Panc1 (cell line): ENCODE results near the gene GRHPR. TPM values are rescaled to one million over a fixed set of nuclear protein-coding genes. Genes with fewer than 3 reads are reported as not detected.

Source experiments
- ATAC-seq: fragments of 200-7000 bp; cut with Tn5 transposase; 2 replicates; pipeline ENCODE4 v1.9.1; 2020; ENCODE audit warnings: mild to moderate bottlenecking, moderate library complexity
- BruUV-seq: library from RNA; stranded (reverse); fragments of 400-500 nt; replicated peaks from 2 replicates; lab custom pipeline; 2021; lab: Mats Ljungman, UMichigan
- CTCF ChIA-PET: fragments of 300-600 bp; sonication (Branson Sonifier 250); formaldehyde crosslinking; loops from one replicate; lab custom pipeline; 2022; ENCODE audit warnings: antibody characterized with exemption; lab: Charles Lee
- POLR2A ChIA-PET: fragments of 300-600 bp; sonication (Branson Sonifier 250); formaldehyde crosslinking; loops from one replicate; lab custom pipeline; 2022; ENCODE audit warnings: antibody characterized with exemption; lab: Charles Lee
- DNase-seq: peaks from one replicate; pipeline ENCODE4 v3.0.0-alpha.2; 2010; ENCODE audit warnings: low read depth, low spot score
- H3K27ac ChIP-seq: 2 replicates; pipeline ENCODE4 v1.5.1; 2011; ENCODE audit warnings: mild to moderate bottlenecking, low read length, inconsistent platforms
- H3K27me3 ChIP-seq: fragments of 200-500 bp; sonication (Bioruptor generic); 2 replicates; pipeline ENCODE4 v1.6.0; 2014; ENCODE audit warnings: low read length, inconsistent platforms; ENCODE audit not compliant: control insufficient read depth, insufficient read depth
- H3K36me3 ChIP-seq: fragments of 200-500 bp; sonication (Bioruptor generic); 2 replicates; pipeline ENCODE4 v1.5.1; 2014; ENCODE audit warnings: inconsistent platforms, mild to moderate bottlenecking, low read length, moderate library complexity; ENCODE audit not compliant: control insufficient read depth, insufficient read depth
- H3K4me1 ChIP-seq: 2 replicates; pipeline ENCODE4 v1.5.1; 2011; ENCODE audit warnings: inconsistent platforms, mild to moderate bottlenecking, low read length, moderate library complexity; ENCODE audit not compliant: control insufficient read depth, insufficient read depth
- H3K4me3 ChIP-seq, 2 experiments: 2 replicates each; pipeline ENCODE4 v1.5.1; 2011 to 2012; ENCODE audit warnings: low read depth in 2 of 2, low read length in 2 of 2, mild to moderate bottlenecking in 2 of 2, inconsistent platforms in 1 of 2, moderate library complexity in 1 of 2
- H3K9me3 ChIP-seq: fragments of 200-500 bp; sonication (Bioruptor generic); 2 replicates; pipeline ENCODE4 v1.5.1; 2014; ENCODE audit warnings: low read depth, mild to moderate bottlenecking, inconsistent platforms, low read length, moderate library complexity; ENCODE audit not compliant: control insufficient read depth, insufficient read depth
- POLR2AphosphoS5 ChIP-seq: IDR thresholded peaks from 2 replicates; pipeline ENCODE4 v1.6.1; 2012; ENCODE audit warnings: mild to moderate bottlenecking, low read depth, low read length, moderate library complexity
- SIN3A ChIP-seq: IDR thresholded peaks from 2 replicates; pipeline ENCODE4 v1.6.1; 2012; ENCODE audit warnings: low read depth, mild to moderate bottlenecking, low read length, moderate library complexity, borderline replicate concordance; ENCODE audit not compliant: insufficient read depth
- TCF7L2 ChIP-seq: IDR thresholded peaks from 2 replicates; pipeline ENCODE4 v1.6.1; 2011; ENCODE audit warnings: mild to moderate bottlenecking, low read depth, low read length, inconsistent platforms
- in situ Hi-C: cut with HindIII; loops from 2 replicates; pipeline ENCODE4 v1.10.0; 2016; ENCODE audit warnings: low sequenced_read_pairs, low pct_unique_long_range_greater_than_20kb
- intact Hi-C: fragments of 100-400 bp; cut with micrococcal nuclease; formaldehyde crosslinking; loops from one replicate; pipeline ENCODE4 v1.10.0; 2022; ENCODE audit not compliant: unreplicated experiment
- total RNA-seq: library from RNA; stranded (reverse); gene quantifications from one replicate; pipeline ENCODE4 v1.2.1, GENCODE V29; 2021; ENCODE audit not compliant: unreplicated experiment
- TF ChIP-seq, protein P1 (sequence below), 2 experiments: IDR thresholded peaks; 2 replicates each; pipeline ENCODE4 v1.6.1; 2011 to 2012; ENCODE audit warnings: low read depth in 2 of 2, control low read depth in 1 of 2, low read length in 1 of 2, mild to moderate bottlenecking in 1 of 2, moderate library complexity in 1 of 2; ENCODE audit not compliant: insufficient read depth in 1 of 2
- TF ChIP-seq, protein P2 (sequence below): fragments of 450-650 bp; IDR thresholded peaks from 2 replicates; pipeline ENCODE4 v1.5.1; 2017; ENCODE audit warnings: mild to moderate bottlenecking

GRHPR gene
- total RNA-seq, 1 experiment from 2014 or later = 238 TPM

DNA sequence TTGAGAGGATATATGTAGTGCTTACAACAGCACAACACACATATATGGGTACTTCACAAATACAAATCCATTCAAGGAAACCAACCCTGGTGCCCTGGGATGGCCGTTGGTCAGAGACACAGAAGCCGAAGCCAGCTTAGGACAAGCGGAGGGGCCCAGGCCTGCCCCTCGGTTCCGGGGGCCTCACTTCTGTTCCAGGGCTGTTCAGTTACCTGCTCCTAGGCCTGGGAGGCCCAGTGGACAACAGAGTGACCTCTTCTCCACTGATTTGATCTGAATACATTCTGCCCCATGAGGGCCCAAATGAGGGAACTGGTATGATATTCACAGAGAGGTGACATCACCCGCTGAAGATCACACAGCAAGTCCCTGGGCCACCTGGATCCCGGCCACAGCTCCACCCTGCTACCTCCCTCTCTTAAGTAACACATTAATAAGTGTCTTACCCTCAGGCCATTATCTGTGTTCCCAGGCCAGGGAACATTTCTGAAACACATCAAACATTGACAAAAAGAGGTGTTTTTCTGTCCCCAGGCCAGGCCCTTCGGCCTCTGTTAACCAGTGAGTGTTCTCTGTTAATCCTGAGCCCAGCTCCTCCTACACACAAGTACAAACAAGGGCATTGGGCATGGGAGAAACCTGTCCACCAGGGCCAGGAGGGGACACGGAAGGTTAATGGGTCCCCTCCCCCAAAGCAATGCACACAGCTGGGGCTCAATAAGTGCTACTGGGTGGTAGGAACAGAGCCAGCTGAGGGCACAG, 4.5 kb upstream of the GRHPR start:
- in situ Hi-C loops = no loop called here
- DNase-seq = no peak
- intact Hi-C loops = no loop called here

DNA sequence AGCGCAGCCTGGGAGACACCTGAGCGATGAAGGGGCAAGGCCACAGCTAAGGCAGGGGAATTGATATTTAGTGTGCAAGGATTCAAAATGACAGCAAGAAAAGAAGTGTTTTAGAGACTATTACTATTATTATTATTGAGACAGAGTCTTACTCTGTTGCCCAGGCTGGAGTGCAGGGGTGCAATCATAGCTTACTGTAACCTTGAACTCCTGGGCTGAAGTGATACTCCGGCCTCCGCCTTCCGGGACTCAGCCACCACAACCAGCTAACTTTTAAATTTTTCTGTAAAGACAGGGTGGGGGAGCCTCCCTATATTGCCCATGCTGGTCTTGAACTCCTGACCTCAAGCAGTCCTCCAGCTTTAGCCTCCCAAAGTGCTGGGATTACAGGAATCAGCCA, 3.3 kb upstream of the GRHPR start:
- no peak overlapping the region for H3K27ac ChIP-seq
- ChIA-PET CTCF (no interaction called here), POLR2A (no interaction called here)
- no peaks in the 10 kb centered on the region for H3K9me3 ChIP-seq
- ATAC-seq = no peak
- no peaks in the 10 kb centered on the region; the same call in 1 of the 2 replicates for H3K36me3 ChIP-seq
- no TSS peak for BruUV-seq
- in situ Hi-C loops (no loop called here), intact Hi-C loops (no loop called here)
- TF ChIP-seq TCF7L2 (no peak), POLR2AphosphoS5 (no peak), SIN3A (no peak)
- TF ChIP-seq, protein P1, sequence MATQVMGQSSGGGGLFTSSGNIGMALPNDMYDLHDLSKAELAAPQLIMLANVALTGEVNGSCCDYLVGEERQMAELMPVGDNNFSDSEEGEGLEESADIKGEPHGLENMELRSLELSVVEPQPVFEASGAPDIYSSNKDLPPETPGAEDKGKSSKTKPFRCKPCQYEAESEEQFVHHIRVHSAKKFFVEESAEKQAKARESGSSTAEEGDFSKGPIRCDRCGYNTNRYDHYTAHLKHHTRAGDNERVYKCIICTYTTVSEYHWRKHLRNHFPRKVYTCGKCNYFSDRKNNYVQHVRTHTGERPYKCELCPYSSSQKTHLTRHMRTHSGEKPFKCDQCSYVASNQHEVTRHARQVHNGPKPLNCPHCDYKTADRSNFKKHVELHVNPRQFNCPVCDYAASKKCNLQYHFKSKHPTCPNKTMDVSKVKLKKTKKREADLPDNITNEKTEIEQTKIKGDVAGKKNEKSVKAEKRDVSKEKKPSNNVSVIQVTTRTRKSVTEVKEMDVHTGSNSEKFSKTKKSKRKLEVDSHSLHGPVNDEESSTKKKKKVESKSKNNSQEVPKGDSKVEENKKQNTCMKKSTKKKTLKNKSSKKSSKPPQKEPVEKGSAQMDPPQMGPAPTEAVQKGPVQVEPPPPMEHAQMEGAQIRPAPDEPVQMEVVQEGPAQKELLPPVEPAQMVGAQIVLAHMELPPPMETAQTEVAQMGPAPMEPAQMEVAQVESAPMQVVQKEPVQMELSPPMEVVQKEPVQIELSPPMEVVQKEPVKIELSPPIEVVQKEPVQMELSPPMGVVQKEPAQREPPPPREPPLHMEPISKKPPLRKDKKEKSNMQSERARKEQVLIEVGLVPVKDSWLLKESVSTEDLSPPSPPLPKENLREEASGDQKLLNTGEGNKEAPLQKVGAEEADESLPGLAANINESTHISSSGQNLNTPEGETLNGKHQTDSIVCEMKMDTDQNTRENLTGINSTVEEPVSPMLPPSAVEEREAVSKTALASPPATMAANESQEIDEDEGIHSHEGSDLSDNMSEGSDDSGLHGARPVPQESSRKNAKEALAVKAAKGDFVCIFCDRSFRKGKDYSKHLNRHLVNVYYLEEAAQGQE (IDR thresholded peaks at IDR 0.05; ENCODE audit: insufficient read depth in 1 of 2, low read depth in 2 of 2, low read length in 1 of 2) = no peak
- TF ChIP-seq, protein P2, sequence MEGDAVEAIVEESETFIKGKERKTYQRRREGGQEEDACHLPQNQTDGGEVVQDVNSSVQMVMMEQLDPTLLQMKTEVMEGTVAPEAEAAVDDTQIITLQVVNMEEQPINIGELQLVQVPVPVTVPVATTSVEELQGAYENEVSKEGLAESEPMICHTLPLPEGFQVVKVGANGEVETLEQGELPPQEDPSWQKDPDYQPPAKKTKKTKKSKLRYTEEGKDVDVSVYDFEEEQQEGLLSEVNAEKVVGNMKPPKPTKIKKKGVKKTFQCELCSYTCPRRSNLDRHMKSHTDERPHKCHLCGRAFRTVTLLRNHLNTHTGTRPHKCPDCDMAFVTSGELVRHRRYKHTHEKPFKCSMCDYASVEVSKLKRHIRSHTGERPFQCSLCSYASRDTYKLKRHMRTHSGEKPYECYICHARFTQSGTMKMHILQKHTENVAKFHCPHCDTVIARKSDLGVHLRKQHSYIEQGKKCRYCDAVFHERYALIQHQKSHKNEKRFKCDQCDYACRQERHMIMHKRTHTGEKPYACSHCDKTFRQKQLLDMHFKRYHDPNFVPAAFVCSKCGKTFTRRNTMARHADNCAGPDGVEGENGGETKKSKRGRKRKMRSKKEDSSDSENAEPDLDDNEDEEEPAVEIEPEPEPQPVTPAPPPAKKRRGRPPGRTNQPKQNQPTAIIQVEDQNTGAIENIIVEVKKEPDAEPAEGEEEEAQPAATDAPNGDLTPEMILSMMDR = no peak
- peaks cover 35% of the 10 kb centered on the region for H3K4me1 ChIP-seq
- H3K4me3 ChIP-seq = no peak overlapping the region
- DNase-seq = no peak
- H3K27me3 ChIP-seq = no peaks in the 10 kb centered on the region

More for the DNA sequence above, 4.5 kb upstream of the GRHPR start:
- H3K4me3 ChIP-seq = no peak overlapping the region
- H3K9me3 ChIP-seq = no peaks in the 10 kb centered on the region
- H3K27me3 ChIP-seq = no peaks in the 10 kb centered on the region
- TF ChIP-seq SIN3A (no peak), POLR2AphosphoS5 (no peak), TCF7L2 (no peak)
- TF ChIP-seq, protein P1 (IDR thresholded peaks at IDR 0.05; ENCODE audit: insufficient read depth in 1 of 2, low read depth in 2 of 2, low read length in 1 of 2) = no peak
- TF ChIP-seq, protein P2 = no peak
- ATAC-seq = no peak
- ChIA-PET CTCF (interaction anchor here (0.6 kb wide), 1 partner anchor 28 kb away, joined by 3 read pairs; no protein-coding TSS in a partner anchor), POLR2A (no interaction called here)
- H3K27ac ChIP-seq = peak overlapping the region; percentile 8; the same call in 1 of the 2 replicates
- H3K36me3 ChIP-seq = no peaks in the 10 kb centered on the region; the same call in 1 of the 2 replicates
- no TSS peak for BruUV-seq
- H3K4me1 ChIP-seq = peaks cover 36% of the 10 kb centered on the region
